HepG2 (cell line): ENCODE results near the gene PRRT2. TPM values are rescaled to one million over a fixed set of nuclear protein-coding genes. Genes with fewer than 3 reads are reported as not detected.

ENCODE experiments used
- ARID2 ChIP-seq: sonication (generic); formaldehyde crosslinking; IDR thresholded peaks from 2 replicates; pipeline ENCODE4 v1.8.1; 2022; ENCODE audit warnings: mild to moderate bottlenecking, missing genetic modification reagents, borderline replicate concordance
- MAZ ChIP-seq, 2 experiments: sonication (generic) in 1 of 2; formaldehyde crosslinking in 1 of 2; IDR thresholded peaks; 2 replicates each; pipeline versions ENCODE4 v1.5.0 to v1.6.1; 2012 to 2020; ENCODE audit warnings: low read depth in 2 of 2, mild to moderate bottlenecking in 2 of 2, borderline replicate concordance in 1 of 2, improper control_type of control experiment in 1 of 2, low read length in 1 of 2, missing genetic modification reagents in 1 of 2, moderate library complexity in 1 of 2
- MTA1 ChIP-seq: sonication (generic); formaldehyde crosslinking; IDR thresholded peaks from 2 replicates; pipeline ENCODE4 v1.4.0; 2020; ENCODE audit warnings: missing genetic modification reagents, mild to moderate bottlenecking, borderline replicate concordance
- SETDB1 ChIP-seq: sonication (generic); formaldehyde crosslinking; IDR thresholded peaks from 2 replicates; pipeline ENCODE4 v1.5.1; 2020; ENCODE audit warnings: missing genetic modification reagents, mild to moderate bottlenecking, borderline replicate concordance
- ZNF138 ChIP-seq: sonication (generic); formaldehyde crosslinking; IDR thresholded peaks from 2 replicates; pipeline ENCODE4 v1.5.0; 2020; ENCODE audit warnings: mild to moderate bottlenecking, low read depth, missing genetic modification reagents
- ZNF263 ChIP-seq: sonication (generic); formaldehyde crosslinking; IDR thresholded peaks from 2 replicates; pipeline ENCODE4 v1.4.0; 2020; ENCODE audit warnings: missing genetic modification reagents
- ZNF274 ChIP-seq: sonication (generic); formaldehyde crosslinking; IDR thresholded peaks from 2 replicates; pipeline ENCODE4 v1.5.1; 2020; ENCODE audit warnings: mild to moderate bottlenecking, missing genetic modification reagents
- ZNF431 ChIP-seq: sonication (generic); formaldehyde crosslinking; IDR thresholded peaks from 2 replicates; pipeline ENCODE4 v1.9.0; 2022; ENCODE audit warnings: missing genetic modification reagents, low read depth, mild to moderate bottlenecking, borderline replicate concordance
- ZNF557 ChIP-seq: sonication (generic); formaldehyde crosslinking; IDR thresholded peaks from 2 replicates; pipeline ENCODE4 v1.4.0; 2020; ENCODE audit warnings: missing genetic modification reagents
- polyA plus RNA-seq, 8 experiments: library from polyadenylated mRNA; depleted of rRNA in 3 of 8; stranded (reverse) in 7 of 8; unstranded in 1 of 8; fragments of >200 nt; fragmentation: Illumina TruSeq in 4 of 8; extraction: Trizol in 4 of 8; gene quantifications; 2 replicates each; pipeline versions ENCODE4 v1.2.1 to v1.2.3, GENCODE V29; 2011 to 2016; ENCODE audit warnings: low read depth in 4 of 8, missing spikeins in 1 of 8, mixed read lengths in 1 of 8; ENCODE audit not compliant: insufficient read depth in 1 of 8
- total RNA-seq, 5 experiments: library from RNA; depleted of rRNA; stranded (reverse); fragments of >200 nt; fragmentation: Illumina TruSeq; extraction: Trizol; gene quantifications; 2 replicates each; pipeline ENCODE4 v1.2.3, GENCODE V29; 2016; ENCODE audit warnings: low read depth in 1 of 5
- TF ChIP-seq, protein P1 (sequence below): sonication (generic); formaldehyde crosslinking; IDR thresholded peaks from 2 replicates; pipeline ENCODE4 v1.4.0; 2020; ENCODE audit warnings: low read depth, mild to moderate bottlenecking, missing genetic modification reagents
- TF ChIP-seq, protein P2 (sequence below): IDR thresholded peaks from 2 replicates; pipeline ENCODE4 v1.6.1; 2016; ENCODE audit warnings: missing biosample characterization, missing genetic modification reagents, low read depth

PRRT2 gene
- total and polyA plus RNA-seq, 2 of the 13 experiments (the other 11 are each of a cell fraction or from before 2014, with no cell fraction given) = 0.51 to 1.1 TPM

- TF ChIP-seq ZNF431 (CRISPR knock-in tag) = no peak
- TF ChIP-seq ARID2 (CRISPR knock-in tag) = no peak
- no peak for TF ChIP-seq MTA1
- no peak for TF ChIP-seq SETDB1 (CRISPR knock-in tag)
- no peak for TF ChIP-seq ZNF263 (CRISPR knock-in tag)
- TF ChIP-seq, protein P1, sequence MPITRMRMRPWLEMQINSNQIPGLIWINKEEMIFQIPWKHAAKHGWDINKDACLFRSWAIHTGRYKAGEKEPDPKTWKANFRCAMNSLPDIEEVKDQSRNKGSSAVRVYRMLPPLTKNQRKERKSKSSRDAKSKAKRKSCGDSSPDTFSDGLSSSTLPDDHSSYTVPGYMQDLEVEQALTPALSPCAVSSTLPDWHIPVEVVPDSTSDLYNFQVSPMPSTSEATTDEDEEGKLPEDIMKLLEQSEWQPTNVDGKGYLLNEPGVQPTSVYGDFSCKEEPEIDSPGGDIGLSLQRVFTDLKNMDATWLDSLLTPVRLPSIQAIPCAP (CRISPR knock-in tag) = no peak
- TF ChIP-seq MAZ (IDR thresholded peaks at IDR 0.05; ENCODE audit: borderline replicate concordance, low read depth, low read length) = peak; percentile 21; the same call in 1 of the 2 replicates
- TF ChIP-seq MAZ (CRISPR knock-in tag; IDR thresholded peaks at IDR 0.05; ENCODE audit: low read depth) = no peak
- no peak for TF ChIP-seq ZNF557 (CRISPR knock-in tag)
- TF ChIP-seq ZNF138 (CRISPR knock-in tag) = no peak
- TF ChIP-seq, protein P2, sequence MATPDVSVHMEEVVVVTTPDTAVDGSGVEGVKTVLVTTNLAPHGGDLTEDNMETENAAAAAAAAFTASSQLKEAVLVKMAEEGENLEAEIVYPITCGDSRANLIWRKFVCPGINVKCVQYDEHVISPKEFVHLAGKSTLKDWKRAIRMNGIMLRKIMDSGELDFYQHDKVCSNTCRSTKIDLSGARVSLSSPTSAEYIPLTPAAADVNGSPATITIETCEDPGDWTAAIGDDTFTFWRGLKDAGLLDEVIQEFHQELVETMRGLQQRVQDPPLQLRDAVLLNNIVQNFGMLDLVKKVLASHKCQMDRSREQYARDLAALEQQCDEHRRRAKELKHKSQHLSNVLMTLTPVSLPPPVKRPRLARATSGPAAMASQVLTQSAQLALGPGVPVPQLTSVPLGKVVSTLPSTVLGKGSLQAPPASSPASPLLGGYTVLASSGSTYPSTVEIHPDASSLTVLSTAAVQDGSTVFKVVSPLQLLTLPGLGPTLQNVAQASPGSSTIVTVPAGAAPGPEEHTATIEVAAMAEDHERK (CRISPR knock-in tag) = no peak
- no peak for TF ChIP-seq ZNF274 (CRISPR knock-in tag)
Observed at GRCh38 chr16:29806099-29806579, 5.9 kb upstream of the PRRT2 start, which contains the start of gene MAZ (continued).
